PFSK-1 (cell line): ENCODE results near the gene NAE1.

ENCODE experiments used
- FOXP2 ChIP-seq: optimal IDR thresholded peaks from 2 replicates; pipeline ENCODE3; 2011; ENCODE audit warnings: borderline replicate concordance, control low read depth, inconsistent platforms; ENCODE audit not compliant: insufficient read depth; ENCODE audit errors: extremely low read length, extremely low read depth
- POLR2AphosphoS5 ChIP-seq: IDR thresholded peaks from 2 replicates; pipeline ENCODE4 v1.6.1; 2012; ENCODE audit warnings: low read depth, mild to moderate bottlenecking, control low read depth, low read length, moderate library complexity
- SIN3A ChIP-seq: IDR thresholded peaks from 2 replicates; pipeline ENCODE4 v1.6.1; 2012; ENCODE audit warnings: mild to moderate bottlenecking, low read length, moderate library complexity, borderline replicate concordance; ENCODE audit not compliant: insufficient read depth
- TAF1 ChIP-seq: IDR thresholded peaks from 2 replicates; pipeline ENCODE4 v1.6.1; 2012; ENCODE audit warnings: low read length, control low read depth, borderline replicate concordance; ENCODE audit not compliant: insufficient read depth
- TF ChIP-seq, protein P1 (sequence below), 2 experiments: IDR thresholded peaks; 2 replicates each; pipeline versions ENCODE4 v1.6.1 to v1.8.0; 2011 to 2012; ENCODE audit warnings: low read depth in 2 of 2, low read length in 2 of 2, control low read depth in 1 of 2, inconsistent platforms in 1 of 2, mild to moderate bottlenecking in 1 of 2, moderate library complexity in 1 of 2; ENCODE audit not compliant: insufficient read depth in 1 of 2

DNA sequence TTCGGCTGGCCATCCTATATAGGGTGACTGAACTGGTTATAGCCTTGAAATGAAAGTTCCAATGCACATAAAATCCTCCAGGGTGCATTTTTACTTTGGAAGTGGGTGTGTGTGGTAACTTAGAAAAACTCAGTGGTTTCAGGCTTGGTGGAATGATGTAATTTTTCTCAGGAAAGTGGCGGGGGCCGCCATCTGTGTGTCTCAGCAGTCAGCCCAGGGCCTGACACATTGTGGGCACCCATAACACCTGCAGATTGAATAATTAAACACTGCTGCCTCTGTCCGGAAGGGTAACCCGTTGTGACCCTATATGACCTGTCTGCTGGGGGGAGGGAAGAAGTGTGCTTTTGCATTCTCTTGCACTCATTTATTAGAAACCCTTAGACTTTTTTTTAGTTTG, 47.3 kb upstream of the NAE1 start:
- TF ChIP-seq POLR2AphosphoS5 (no peak), TAF1 (no peak), SIN3A (no peak), FOXP2 (no peak)
- TF ChIP-seq, protein P1, sequence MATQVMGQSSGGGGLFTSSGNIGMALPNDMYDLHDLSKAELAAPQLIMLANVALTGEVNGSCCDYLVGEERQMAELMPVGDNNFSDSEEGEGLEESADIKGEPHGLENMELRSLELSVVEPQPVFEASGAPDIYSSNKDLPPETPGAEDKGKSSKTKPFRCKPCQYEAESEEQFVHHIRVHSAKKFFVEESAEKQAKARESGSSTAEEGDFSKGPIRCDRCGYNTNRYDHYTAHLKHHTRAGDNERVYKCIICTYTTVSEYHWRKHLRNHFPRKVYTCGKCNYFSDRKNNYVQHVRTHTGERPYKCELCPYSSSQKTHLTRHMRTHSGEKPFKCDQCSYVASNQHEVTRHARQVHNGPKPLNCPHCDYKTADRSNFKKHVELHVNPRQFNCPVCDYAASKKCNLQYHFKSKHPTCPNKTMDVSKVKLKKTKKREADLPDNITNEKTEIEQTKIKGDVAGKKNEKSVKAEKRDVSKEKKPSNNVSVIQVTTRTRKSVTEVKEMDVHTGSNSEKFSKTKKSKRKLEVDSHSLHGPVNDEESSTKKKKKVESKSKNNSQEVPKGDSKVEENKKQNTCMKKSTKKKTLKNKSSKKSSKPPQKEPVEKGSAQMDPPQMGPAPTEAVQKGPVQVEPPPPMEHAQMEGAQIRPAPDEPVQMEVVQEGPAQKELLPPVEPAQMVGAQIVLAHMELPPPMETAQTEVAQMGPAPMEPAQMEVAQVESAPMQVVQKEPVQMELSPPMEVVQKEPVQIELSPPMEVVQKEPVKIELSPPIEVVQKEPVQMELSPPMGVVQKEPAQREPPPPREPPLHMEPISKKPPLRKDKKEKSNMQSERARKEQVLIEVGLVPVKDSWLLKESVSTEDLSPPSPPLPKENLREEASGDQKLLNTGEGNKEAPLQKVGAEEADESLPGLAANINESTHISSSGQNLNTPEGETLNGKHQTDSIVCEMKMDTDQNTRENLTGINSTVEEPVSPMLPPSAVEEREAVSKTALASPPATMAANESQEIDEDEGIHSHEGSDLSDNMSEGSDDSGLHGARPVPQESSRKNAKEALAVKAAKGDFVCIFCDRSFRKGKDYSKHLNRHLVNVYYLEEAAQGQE (IDR thresholded peaks at IDR 0.05; ENCODE audit: insufficient read depth in 1 of 2, low read depth in 2 of 2, low read length in 2 of 2), result no peak
